SU-DHL-6 (cell line): Measurements from ENCODE around the gene CDKN1B.

Experiments used
- H2AFZ ChIP-seq: fragments of 200-600 bp; sonication (generic); 2 replicates; pipeline ENCODE4 v1.6.1; 2014; ENCODE audit warnings: low read depth, mild to moderate bottlenecking, moderate library complexity, mixed read lengths, antibody characterized with exemption, low read length; ENCODE audit not compliant: severe bottlenecking
- H3F3A ChIP-seq: fragments of 200-600 bp; shearing (Covaris generic); 2 replicates; pipeline ENCODE4 v1.6.0; 2016; ENCODE audit warnings: antibody characterized with exemption, mild to moderate bottlenecking; ENCODE audit not compliant: insufficient read depth
- H3K27ac ChIP-seq: fragments of 200-600 bp; sonication (generic); 2 replicates; pipeline ENCODE4 v1.5.1; 2016; ENCODE audit warnings: low read depth, mild to moderate bottlenecking, low read length, moderate library complexity, mixed read lengths
- H3K27me3 ChIP-seq: fragments of 200-600 bp; sonication (generic), shearing (Covaris generic); 2 replicates; pipeline ENCODE4 v1.6.0; 2014; ENCODE audit warnings: mild to moderate bottlenecking, low read length
- H3K36me3 ChIP-seq: fragments of 200-600 bp; sonication (generic); 2 replicates; pipeline ENCODE4 v1.6.1; 2014; ENCODE audit warnings: mild to moderate bottlenecking, low read length, mixed read lengths
- H3K4me2 ChIP-seq: fragments of 300-600, 200-600 bp; shearing (Covaris generic), sonication (generic); 2 replicates; pipeline ENCODE4 v1.6.0; 2014; ENCODE audit warnings: low read length, low read depth, mild to moderate bottlenecking; ENCODE audit not compliant: poor library complexity, severe bottlenecking
- H3K4me3 ChIP-seq: fragments of 200-600 bp; sonication (generic); 2 replicates; pipeline ENCODE4 v1.5.1; 2014; ENCODE audit warnings: antibody characterized with exemption, low read length, mild to moderate bottlenecking, mixed read lengths; ENCODE audit not compliant: insufficient read depth, poor library complexity, severe bottlenecking
- H3K79me2 ChIP-seq: fragments of 200-600 bp; sonication (generic); 2 replicates; pipeline ENCODE4 v1.6.1; 2014; ENCODE audit warnings: mild to moderate bottlenecking, low read length, moderate library complexity; ENCODE audit not compliant: insufficient read depth
- H3K9ac ChIP-seq: fragments of 200-600 bp; sonication (generic); 2 replicates; pipeline ENCODE4 v1.7.0; 2014; ENCODE audit warnings: mild to moderate bottlenecking, low read length
- H3K9me2 ChIP-seq: fragments of 200-600 bp; sonication (generic); replicated peaks from 2 replicates; pipeline ENCODE4 v1.6.1; 2014; ENCODE audit warnings: low read length; ENCODE audit not compliant: insufficient read depth
- H3K9me3 ChIP-seq: fragments of 200-600 bp; sonication (generic); 2 replicates; pipeline ENCODE4 v1.6.1; 2014; ENCODE audit warnings: low read length, mixed read lengths; ENCODE audit not compliant: insufficient read depth
- H4K20me1 ChIP-seq: fragments of 200-600 bp; sonication (generic); 2 replicates; pipeline ENCODE4 v1.6.1; 2014; ENCODE audit warnings: low read depth, mild to moderate bottlenecking, antibody characterized with exemption, low read length, moderate library complexity, mixed read lengths
- EZH2phosphoT487 ChIP-seq: fragments of 200-600 bp; sonication (generic), shearing (Covaris generic); conservative IDR thresholded peaks from 2 replicates; pipeline ENCODE4 v1.6.1; 2018; ENCODE audit warnings: mild to moderate bottlenecking, antibody characterized with exemption, low read length, moderate library complexity, mixed read lengths
- TF ChIP-seq, protein P1 (sequence below): fragments of 200-600 bp; sonication (generic); IDR thresholded peaks from one replicate; pipeline ENCODE4 v1.5.1; 2017; ENCODE audit warnings: antibody characterized with exemption, mild to moderate bottlenecking, low read length, moderate library complexity; ENCODE audit not compliant: insufficient read depth, poor library complexity, severe bottlenecking

Gene CDKN1B

DNA sequence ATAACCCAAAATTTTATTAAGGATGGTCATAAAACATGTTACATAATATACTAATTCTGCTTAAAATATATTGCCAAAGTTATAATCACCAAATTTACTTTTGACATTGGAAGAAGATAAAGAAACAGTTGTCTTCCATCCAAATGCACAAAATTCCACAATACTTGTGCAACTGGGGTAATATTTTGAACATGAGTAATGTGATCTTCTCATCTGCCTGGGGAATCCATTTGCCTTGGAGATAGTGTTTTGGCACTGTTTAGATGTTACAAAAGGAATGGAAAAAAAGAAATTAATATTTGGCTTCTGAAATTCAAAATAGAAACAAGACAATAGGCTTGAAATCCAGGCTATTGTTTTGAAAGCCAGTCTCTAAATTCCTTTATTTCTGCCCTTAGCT, 30.2 kb upstream of the CDKN1B start:
- Histone ChIP-seq H3K9ac (no peak overlapping the region), H4K20me1 (no peaks in the 10 kb centered on the region), H3K4me2 (no peak overlapping the region), H3K79me2 (no peaks in the 10 kb centered on the region), H3K4me3 (no peak overlapping the region), H3F3A (no peaks in the 10 kb centered on the region), H3K27me3 (no peaks in the 10 kb centered on the region), H3K9me2 (no peaks in the 10 kb centered on the region), H3K27ac (no peak overlapping the region), H2AFZ (no peak overlapping the region), H3K36me3 (no peaks in the 10 kb centered on the region), H3K9me3 (no peaks in the 10 kb centered on the region)
- TF ChIP-seq, protein P1, sequence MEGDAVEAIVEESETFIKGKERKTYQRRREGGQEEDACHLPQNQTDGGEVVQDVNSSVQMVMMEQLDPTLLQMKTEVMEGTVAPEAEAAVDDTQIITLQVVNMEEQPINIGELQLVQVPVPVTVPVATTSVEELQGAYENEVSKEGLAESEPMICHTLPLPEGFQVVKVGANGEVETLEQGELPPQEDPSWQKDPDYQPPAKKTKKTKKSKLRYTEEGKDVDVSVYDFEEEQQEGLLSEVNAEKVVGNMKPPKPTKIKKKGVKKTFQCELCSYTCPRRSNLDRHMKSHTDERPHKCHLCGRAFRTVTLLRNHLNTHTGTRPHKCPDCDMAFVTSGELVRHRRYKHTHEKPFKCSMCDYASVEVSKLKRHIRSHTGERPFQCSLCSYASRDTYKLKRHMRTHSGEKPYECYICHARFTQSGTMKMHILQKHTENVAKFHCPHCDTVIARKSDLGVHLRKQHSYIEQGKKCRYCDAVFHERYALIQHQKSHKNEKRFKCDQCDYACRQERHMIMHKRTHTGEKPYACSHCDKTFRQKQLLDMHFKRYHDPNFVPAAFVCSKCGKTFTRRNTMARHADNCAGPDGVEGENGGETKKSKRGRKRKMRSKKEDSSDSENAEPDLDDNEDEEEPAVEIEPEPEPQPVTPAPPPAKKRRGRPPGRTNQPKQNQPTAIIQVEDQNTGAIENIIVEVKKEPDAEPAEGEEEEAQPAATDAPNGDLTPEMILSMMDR, result no peak
- TF ChIP-seq EZH2phosphoT487, result no peak

DNA sequence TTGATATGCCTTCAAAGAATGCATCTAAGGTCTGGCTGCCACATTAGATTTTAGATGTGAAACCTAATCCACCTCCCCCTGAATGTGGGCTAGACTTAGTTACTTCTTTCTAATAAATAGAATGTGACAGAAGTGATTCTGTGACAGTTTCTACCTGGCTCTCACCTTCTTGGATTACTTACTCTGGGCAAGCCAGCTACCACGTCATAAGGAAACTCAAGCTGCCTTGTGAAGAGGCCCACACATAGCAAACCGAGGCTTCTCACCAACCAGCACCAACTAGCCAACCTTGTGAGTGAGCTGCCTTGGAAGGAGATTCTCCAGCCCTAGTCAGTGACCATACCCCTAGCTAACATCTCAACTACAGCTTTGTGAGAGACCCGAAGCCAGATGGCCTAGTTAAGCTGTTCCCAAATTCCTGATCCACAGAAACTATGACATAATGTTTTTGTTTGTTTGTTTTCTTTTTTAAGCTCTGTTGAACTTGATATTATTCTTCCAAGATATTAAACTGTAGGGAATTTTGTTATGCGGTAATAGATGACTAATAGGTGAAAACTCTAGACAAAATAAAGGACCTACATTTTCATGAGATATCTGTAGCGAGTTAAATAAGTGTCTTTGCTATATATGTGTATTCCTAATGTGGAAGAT, 27.4 kb upstream of the CDKN1B start:
- Histone ChIP-seq H2AFZ (no peak overlapping the region), H3K9ac (no peak overlapping the region), H3K27ac (no peak overlapping the region), H3K9me2 (no peaks in the 10 kb centered on the region), H3K4me2 (no peak overlapping the region), H3K4me3 (no peak overlapping the region), H3K27me3 (no peaks in the 10 kb centered on the region), H3K79me2 (no peaks in the 10 kb centered on the region), H4K20me1 (no peaks in the 10 kb centered on the region), H3F3A (no peaks in the 10 kb centered on the region), H3K36me3 (no peaks in the 10 kb centered on the region), H3K9me3 (no peaks in the 10 kb centered on the region)
- TF ChIP-seq EZH2phosphoT487, result no peak
- TF ChIP-seq, protein P1, result no peak

DNA sequence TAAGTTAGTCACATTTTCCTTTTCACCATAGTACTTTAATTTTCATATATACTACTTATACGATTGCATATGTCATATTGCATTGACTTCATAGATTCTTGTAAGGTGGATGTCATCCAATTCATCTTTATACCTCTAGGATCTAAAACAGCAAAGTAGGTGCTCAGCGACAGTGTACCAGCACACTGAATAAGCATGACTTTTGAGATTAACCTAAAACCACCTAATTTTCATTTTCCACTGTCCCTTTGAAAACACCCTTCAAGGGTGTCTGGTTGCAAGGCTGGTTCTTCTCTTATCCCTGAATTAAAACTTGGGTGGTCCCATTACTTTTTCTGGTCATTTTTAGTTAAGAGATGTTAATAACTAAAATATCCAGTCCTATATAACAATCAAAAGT, 25.6 kb upstream of the CDKN1B start:
- Histone ChIP-seq H3K79me2 (no peaks in the 10 kb centered on the region), H4K20me1 (no peaks in the 10 kb centered on the region), H3K9ac (no peak overlapping the region), H3K4me3 (no peak overlapping the region), H3K4me2 (no peak overlapping the region), H3K36me3 (no peaks in the 10 kb centered on the region), H2AFZ (no peak overlapping the region), H3F3A (peaks cover 5% of the 10 kb centered on the region), H3K9me2 (no peaks in the 10 kb centered on the region), H3K27ac (no peak overlapping the region), H3K27me3 (no peaks in the 10 kb centered on the region), H3K9me3 (no peaks in the 10 kb centered on the region)
- TF ChIP-seq, protein P1, result no peak
- TF ChIP-seq EZH2phosphoT487, result no peak
